Activated T-helper 1 cell treated with anti-CD3 and anti-CD28 coated beads, Interleukin-12 subunit alpha, Interleukin-12 subunit beta, Interleukin-2, Interleukin-4 antibody, amounts not matched to agents 30 ng/mL and 10 ng/mL and 1 ng/mL, durations not matched to agents 14 hours and 24 hours and 36 hours (primary cell): ENCODE measurements around the gene THY1. TPM values are rescaled to one million over a fixed set of nuclear protein-coding genes. Genes with fewer than 3 reads are reported as not detected.
"Not testable (repeated sequence)": the region's sequence is repeated elsewhere in the genome, so short reads cannot be mapped to it uniquely, and the experiment has no call there.

Experiments used
- DNase-seq: peaks from one replicate; pipeline ENCODE4 v3.0.0; 2021; ENCODE audit warnings: low spot score
- H3K27ac Mint-ChIP-seq: one replicate; pipeline ENCODE4 v1.8.0; 2021; ENCODE audit warnings: mild to moderate bottlenecking, mixed read lengths
- H3K27me3 Mint-ChIP-seq: one replicate; pipeline ENCODE4 v1.8.0; 2022; ENCODE audit warnings: mild to moderate bottlenecking, moderate library complexity, mixed read lengths; ENCODE audit not compliant: insufficient read depth
- H3K36me3 Mint-ChIP-seq: one replicate; pipeline ENCODE4 v1.8.0; 2021; ENCODE audit warnings: low read depth, mixed read lengths
- H3K4me1 Mint-ChIP-seq: one replicate; pipeline ENCODE4 v1.8.0; 2021; ENCODE audit warnings: low read depth, mixed read lengths
- H3K4me3 Mint-ChIP-seq: one replicate; pipeline ENCODE4 v1.8.0; 2021; ENCODE audit warnings: mild to moderate bottlenecking, moderate library complexity, mixed read lengths
- H3K9me3 Mint-ChIP-seq: one replicate; pipeline ENCODE4 v1.8.0; 2021; ENCODE audit warnings: mixed read lengths
- intact Hi-C: fragments of 100-400 bp; cut with micrococcal nuclease; formaldehyde crosslinking; loops from one replicate; pipeline ENCODE4 v1.15.1; 2024
- total RNA-seq: library from RNA; stranded (reverse); gene quantifications from 2 replicates; pipeline ENCODE4 v1.2.3, GENCODE V29; 2022

The THY1 gene
- total RNA-seq, 1 donor from 2014 or later = 0.83 TPM

GRCh38 chr11:119406005-119406404, 17.0 kb downstream of the THY1 start:
- no peak overlapping the region for H3K4me3 Mint-ChIP-seq
- intact Hi-C loops = no loop called here
- no peaks in the 10 kb centered on the region for H3K36me3 Mint-ChIP-seq
- H3K27me3 Mint-ChIP-seq = peaks cover 12% of the 10 kb centered on the region
- no peak for DNase-seq
- no peaks in the 10 kb centered on the region for H3K4me1 Mint-ChIP-seq
- H3K9me3 Mint-ChIP-seq = peaks cover 3% of the 10 kb centered on the region
- H3K27ac Mint-ChIP-seq = no peak overlapping the region

- H3K4me1 Mint-ChIP-seq, H3K4me3 Mint-ChIP-seq, H3K27me3 Mint-ChIP-seq, DNase-seq, H3K36me3 Mint-ChIP-seq, H3K27ac Mint-ChIP-seq, intact Hi-C loops, H3K9me3 Mint-ChIP-seq: not testable (repeated sequence)
Measured at GRCh38 chr11:119405448-119405847, 17.5 kb downstream of the THY1 start.

GRCh38 chr11:119404872-119405271, 18.1 kb downstream of the THY1 start:
- Mint-ChIP-seq H3K27me3 (peaks cover 9% of the 10 kb centered on the region), H3K36me3 (no peaks in the 10 kb centered on the region), H3K4me3 (no peak overlapping the region), H3K27ac (no peak overlapping the region), H3K9me3 (peaks cover 12% of the 10 kb centered on the region), H3K4me1 (no peaks in the 10 kb centered on the region)
- DNase-seq = no peak
- intact Hi-C loops = no loop called here

GRCh38 chr11:119403021-119403420, 20.0 kb downstream of the THY1 start:
- H3K4me1 Mint-ChIP-seq = no peaks in the 10 kb centered on the region
- H3K36me3 Mint-ChIP-seq = no peaks in the 10 kb centered on the region
- H3K27ac Mint-ChIP-seq = no peak overlapping the region
- intact Hi-C loops = no loop called here
- H3K4me3 Mint-ChIP-seq = no peak overlapping the region
- peaks cover 24% of the 10 kb centered on the region for H3K9me3 Mint-ChIP-seq
- H3K27me3 Mint-ChIP-seq = peaks cover 20% of the 10 kb centered on the region
- DNase-seq = no peak

- Mint-ChIP-seq H3K4me3 (no peak overlapping the region), H3K9me3 (peaks cover 29% of the 10 kb centered on the region), H3K36me3 (peaks cover 3% of the 10 kb centered on the region), H3K27me3 (peaks cover 20% of the 10 kb centered on the region), H3K4me1 (no peaks in the 10 kb centered on the region), H3K27ac (no peak overlapping the region)
- intact Hi-C loops = no loop called here
- DNase-seq = no peak
Measured at GRCh38 chr11:119402470-119402869, 20.5 kb downstream of the THY1 start.

GRCh38 chr11:119400860-119401259, 22.1 kb downstream of the THY1 start:
- no peaks in the 10 kb centered on the region for H3K4me1 Mint-ChIP-seq
- H3K36me3 Mint-ChIP-seq = peaks cover 3% of the 10 kb centered on the region
- H3K9me3 Mint-ChIP-seq = peaks cover 29% of the 10 kb centered on the region
- intact Hi-C loops = no loop called here
- DNase-seq = no peak
- no peak overlapping the region for H3K27ac Mint-ChIP-seq
- no peak overlapping the region for H3K4me3 Mint-ChIP-seq
- peaks cover 22% of the 10 kb centered on the region for H3K27me3 Mint-ChIP-seq

- H3K27me3 Mint-ChIP-seq = peaks cover 26% of the 10 kb centered on the region
- H3K4me1 Mint-ChIP-seq = no peaks in the 10 kb centered on the region
- DNase-seq = no peak
- peaks cover 3% of the 10 kb centered on the region for H3K36me3 Mint-ChIP-seq
- H3K9me3 Mint-ChIP-seq = peaks cover 29% of the 10 kb centered on the region
- intact Hi-C loops = no loop called here
- no peak overlapping the region for H3K4me3 Mint-ChIP-seq
- no peak overlapping the region for H3K27ac Mint-ChIP-seq
Measured at GRCh38 chr11:119397740-119398139, 25.2 kb downstream of the THY1 start.

GRCh38 chr11:119396835-119397234, 26.1 kb downstream of the THY1 start:
- H3K27ac Mint-ChIP-seq = no peak overlapping the region
- no peaks in the 10 kb centered on the region for H3K4me1 Mint-ChIP-seq
- intact Hi-C loops = no loop called here
- DNase-seq = no peak
- H3K9me3 Mint-ChIP-seq = peaks cover 29% of the 10 kb centered on the region
- H3K27me3 Mint-ChIP-seq = peaks cover 26% of the 10 kb centered on the region
- H3K36me3 Mint-ChIP-seq = peaks cover 3% of the 10 kb centered on the region
- no peak overlapping the region for H3K4me3 Mint-ChIP-seq

GRCh38 chr11:119391275-119391674, 31.7 kb downstream of the THY1 start:
- DNase-seq = no peak
- intact Hi-C loops = no loop called here
- Mint-ChIP-seq H3K27ac (no peak overlapping the region), H3K4me3 (no peak overlapping the region), H3K36me3 (no peaks in the 10 kb centered on the region), H3K27me3 (peaks cover 9% of the 10 kb centered on the region), H3K9me3 (no peaks in the 10 kb centered on the region), H3K4me1 (no peaks in the 10 kb centered on the region)

GRCh38 chr11:119389611-119390254, 33.2 kb downstream of the THY1 start:
- H3K4me1 Mint-ChIP-seq = no peaks in the 10 kb centered on the region
- H3K36me3 Mint-ChIP-seq = no peaks in the 10 kb centered on the region
- H3K27me3 Mint-ChIP-seq = peaks cover 4% of the 10 kb centered on the region
- H3K4me3 Mint-ChIP-seq = no peak overlapping the region
- no peaks in the 10 kb centered on the region for H3K9me3 Mint-ChIP-seq
- no peak overlapping the region for H3K27ac Mint-ChIP-seq
- no peak for DNase-seq
- intact Hi-C loops = no loop called here

GRCh38 chr11:119388103-119388502, 34.9 kb downstream of the THY1 start:
- no peak for DNase-seq

GRCh38 chr11:119384332-119384731, 38.6 kb downstream of the THY1 start:
- H3K4me3 Mint-ChIP-seq = no peak overlapping the region
- H3K9me3 Mint-ChIP-seq = no peaks in the 10 kb centered on the region
- peaks cover 6% of the 10 kb centered on the region for H3K27me3 Mint-ChIP-seq
- H3K36me3 Mint-ChIP-seq = no peaks in the 10 kb centered on the region
- no peaks in the 10 kb centered on the region for H3K4me1 Mint-ChIP-seq
- DNase-seq = no peak
- no peak overlapping the region for H3K27ac Mint-ChIP-seq
- intact Hi-C loops = loop anchor here (5.0 kb wide), 1 partner anchor 343 kb away; the partner anchor contains the start of gene NECTIN1

More at GRCh38 chr11:119388103-119388502, 34.9 kb downstream of the THY1 start:
- H3K9me3 Mint-ChIP-seq = no peaks in the 10 kb centered on the region
- no peaks in the 10 kb centered on the region for H3K36me3 Mint-ChIP-seq
- intact Hi-C loops = no loop called here
- no peaks in the 10 kb centered on the region for H3K4me1 Mint-ChIP-seq
- H3K4me3 Mint-ChIP-seq = no peak overlapping the region
- H3K27me3 Mint-ChIP-seq = peaks cover 4% of the 10 kb centered on the region
- no peak overlapping the region for H3K27ac Mint-ChIP-seq

GRCh38 chr11:119382513-119382912, 40.5 kb downstream of the THY1 start:
- H3K4me1 Mint-ChIP-seq, H3K27me3 Mint-ChIP-seq, H3K27ac Mint-ChIP-seq, DNase-seq, H3K9me3 Mint-ChIP-seq, H3K36me3 Mint-ChIP-seq, H3K4me3 Mint-ChIP-seq: not testable (repeated sequence)
- intact Hi-C loops = loop anchor here (5.0 kb wide), 1 partner anchor 345 kb away; the partner anchor contains the start of gene NECTIN1

- Mint-ChIP-seq H3K36me3 (no peaks in the 10 kb centered on the region), H3K27me3 (peaks cover 8% of the 10 kb centered on the region), H3K9me3 (no peaks in the 10 kb centered on the region), H3K4me3 (no peak overlapping the region), H3K4me1 (no peaks in the 10 kb centered on the region), H3K27ac (no peak overlapping the region)
- DNase-seq = no peak
- intact Hi-C loops = loop anchor here (5.0 kb wide), 1 partner anchor 345 kb away; the partner anchor contains the start of gene NECTIN1
Measured at GRCh38 chr11:119382101-119382500, 40.9 kb downstream of the THY1 start.
